ENCODE measurements around the gene EMP1.

GRCh38 chr12:13198876-13199275 is 2.4 kb downstream of the EMP1 start:
- no peak for TF ChIP-seq MAX (IDR thresholded peaks at IDR 0.05; ENCODE audit: insufficient read depth, insufficient read length)
- no peak for TF ChIP-seq POLR2AphosphoS5 (IDR thresholded peaks at IDR 0.05; ENCODE audit: insufficient read depth, low read depth, low read length)
- TF ChIP-seq, protein P1, sequence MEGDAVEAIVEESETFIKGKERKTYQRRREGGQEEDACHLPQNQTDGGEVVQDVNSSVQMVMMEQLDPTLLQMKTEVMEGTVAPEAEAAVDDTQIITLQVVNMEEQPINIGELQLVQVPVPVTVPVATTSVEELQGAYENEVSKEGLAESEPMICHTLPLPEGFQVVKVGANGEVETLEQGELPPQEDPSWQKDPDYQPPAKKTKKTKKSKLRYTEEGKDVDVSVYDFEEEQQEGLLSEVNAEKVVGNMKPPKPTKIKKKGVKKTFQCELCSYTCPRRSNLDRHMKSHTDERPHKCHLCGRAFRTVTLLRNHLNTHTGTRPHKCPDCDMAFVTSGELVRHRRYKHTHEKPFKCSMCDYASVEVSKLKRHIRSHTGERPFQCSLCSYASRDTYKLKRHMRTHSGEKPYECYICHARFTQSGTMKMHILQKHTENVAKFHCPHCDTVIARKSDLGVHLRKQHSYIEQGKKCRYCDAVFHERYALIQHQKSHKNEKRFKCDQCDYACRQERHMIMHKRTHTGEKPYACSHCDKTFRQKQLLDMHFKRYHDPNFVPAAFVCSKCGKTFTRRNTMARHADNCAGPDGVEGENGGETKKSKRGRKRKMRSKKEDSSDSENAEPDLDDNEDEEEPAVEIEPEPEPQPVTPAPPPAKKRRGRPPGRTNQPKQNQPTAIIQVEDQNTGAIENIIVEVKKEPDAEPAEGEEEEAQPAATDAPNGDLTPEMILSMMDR (IDR thresholded peaks at IDR 0.05; ENCODE audit: extremely low read depth in 1 of 2, insufficient read depth in 1 of 2, low read depth in 1 of 2, low read length in 2 of 2) = no peak
- TF ChIP-seq JUN (IDR thresholded peaks at IDR 0.05; ENCODE audit: borderline replicate concordance, insufficient read depth, insufficient read length, low read depth) = no peak
- no peak for TF ChIP-seq FOS (IDR thresholded peaks at IDR 0.05; ENCODE audit: borderline replicate concordance, insufficient read depth, low read length)
- no peak for TF ChIP-seq EZH2 (IDR thresholded peaks at IDR 0.05; ENCODE audit: borderline replicate concordance, low read depth, low read length, severe bottlenecking)

Measured in endothelial cell of umbilical vein (primary cell).